ENCODE measurements around the gene RBM15.

Gene RBM15

DNA sequence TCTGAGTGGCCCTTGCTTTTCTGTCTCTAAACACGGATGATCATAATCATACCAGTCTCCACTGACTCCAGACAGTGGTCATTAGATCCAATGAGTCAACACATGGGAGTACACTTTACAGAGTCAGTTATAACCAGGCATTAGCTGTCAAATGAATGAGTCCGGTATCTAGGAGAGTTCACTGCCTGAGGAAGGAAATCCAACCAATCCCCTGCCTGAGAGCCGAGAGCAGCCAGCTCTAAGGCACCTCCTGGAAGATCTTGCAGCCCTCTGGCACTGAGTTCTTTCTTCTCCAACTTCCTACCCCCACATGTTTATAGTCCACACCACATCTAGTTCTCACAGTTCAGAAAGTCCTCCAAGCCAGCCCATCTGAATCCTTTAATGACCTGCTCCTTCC is 29.4 kb upstream of the RBM15 start:
- TF ChIP-seq, protein P1, sequence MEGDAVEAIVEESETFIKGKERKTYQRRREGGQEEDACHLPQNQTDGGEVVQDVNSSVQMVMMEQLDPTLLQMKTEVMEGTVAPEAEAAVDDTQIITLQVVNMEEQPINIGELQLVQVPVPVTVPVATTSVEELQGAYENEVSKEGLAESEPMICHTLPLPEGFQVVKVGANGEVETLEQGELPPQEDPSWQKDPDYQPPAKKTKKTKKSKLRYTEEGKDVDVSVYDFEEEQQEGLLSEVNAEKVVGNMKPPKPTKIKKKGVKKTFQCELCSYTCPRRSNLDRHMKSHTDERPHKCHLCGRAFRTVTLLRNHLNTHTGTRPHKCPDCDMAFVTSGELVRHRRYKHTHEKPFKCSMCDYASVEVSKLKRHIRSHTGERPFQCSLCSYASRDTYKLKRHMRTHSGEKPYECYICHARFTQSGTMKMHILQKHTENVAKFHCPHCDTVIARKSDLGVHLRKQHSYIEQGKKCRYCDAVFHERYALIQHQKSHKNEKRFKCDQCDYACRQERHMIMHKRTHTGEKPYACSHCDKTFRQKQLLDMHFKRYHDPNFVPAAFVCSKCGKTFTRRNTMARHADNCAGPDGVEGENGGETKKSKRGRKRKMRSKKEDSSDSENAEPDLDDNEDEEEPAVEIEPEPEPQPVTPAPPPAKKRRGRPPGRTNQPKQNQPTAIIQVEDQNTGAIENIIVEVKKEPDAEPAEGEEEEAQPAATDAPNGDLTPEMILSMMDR (IDR thresholded peaks at IDR 0.05; ENCODE audit: insufficient read depth, low read depth, low read length, missing control alignments) = no peak
- DNase-seq (ENCODE audit: low read depth) = peak; percentile 72

DNA sequence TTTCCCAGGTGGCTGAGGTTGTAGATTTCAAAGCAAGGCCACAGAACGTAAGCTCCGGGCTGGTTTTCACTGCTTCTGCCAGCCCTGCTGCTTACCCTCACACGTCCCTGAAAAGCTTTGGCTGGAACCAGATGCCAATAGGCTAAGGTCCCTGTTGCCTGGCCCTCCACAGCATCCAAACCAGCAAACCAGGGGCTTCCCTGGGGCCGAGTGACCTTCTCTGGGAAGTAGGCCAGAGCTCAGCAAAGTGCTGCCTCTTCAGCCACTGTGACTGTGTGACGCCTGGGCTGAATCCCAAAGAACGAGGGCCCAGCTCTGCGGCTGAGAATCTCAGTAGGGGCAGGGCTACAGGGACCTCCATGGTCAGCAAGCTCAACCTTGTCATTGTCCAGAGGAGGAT is 28.9 kb upstream of the RBM15 start:
- H3K4me3 ChIP-seq (ENCODE audit: low read length) = no peak overlapping the region
- DNase-seq (ENCODE audit: low read depth) = no peak
- TF ChIP-seq, protein P1 (IDR thresholded peaks at IDR 0.05; ENCODE audit: insufficient read depth, low read depth, low read length, missing control alignments) = no peak

More for the DNA sequence above, 29.4 kb upstream of the RBM15 start:
- H3K4me3 ChIP-seq (ENCODE audit: low read length) = no peak overlapping the region

DNA sequence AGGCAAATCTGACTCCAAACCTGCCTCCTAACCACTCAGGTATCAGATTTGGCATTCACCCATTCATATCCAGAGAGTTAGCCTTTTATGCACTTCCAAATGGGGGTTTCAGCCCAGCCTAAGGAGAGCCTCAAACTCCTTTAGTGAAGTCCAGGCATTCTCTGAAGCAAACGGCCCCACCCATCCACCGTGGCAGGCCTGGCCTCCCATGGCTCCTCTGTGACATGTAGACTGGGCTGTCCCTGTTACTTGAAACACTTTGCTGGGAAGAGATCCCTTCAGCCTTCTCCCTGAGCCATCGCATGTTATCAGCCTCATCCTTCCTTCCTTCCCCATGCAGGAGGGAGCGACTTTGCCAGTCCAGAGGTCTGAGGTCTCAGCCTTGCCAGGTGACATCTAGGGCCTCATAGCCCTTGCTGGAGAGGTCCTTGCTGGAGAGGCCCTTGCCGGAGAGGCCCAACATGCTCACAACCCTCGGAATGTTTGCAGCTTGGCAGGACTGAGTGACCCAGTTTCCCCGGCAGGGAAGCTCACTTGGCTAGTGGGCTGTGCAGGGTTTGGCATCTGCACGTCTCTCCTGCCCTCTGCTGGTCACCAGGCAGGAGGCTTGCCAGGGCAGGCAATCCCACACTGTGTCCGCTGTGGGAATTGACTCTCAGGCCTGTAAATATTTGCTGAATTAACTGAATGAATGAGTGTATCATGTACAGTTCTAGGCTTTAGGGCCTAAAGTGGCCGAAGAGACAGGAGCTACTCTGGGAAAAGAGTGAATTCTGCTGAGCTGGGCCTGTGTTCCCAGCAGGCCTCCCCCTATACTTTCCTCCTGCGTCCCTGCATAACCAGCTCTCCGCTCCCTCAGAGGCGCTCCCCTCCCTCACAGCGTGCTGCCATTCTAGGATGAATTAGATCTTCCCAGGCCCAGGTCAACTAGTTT is 26.7 kb upstream of the RBM15 start:
- no peak overlapping the region for H3K4me3 ChIP-seq (ENCODE audit: low read length)
- TF ChIP-seq, protein P1 (IDR thresholded peaks at IDR 0.05; ENCODE audit: insufficient read depth, low read depth, low read length, missing control alignments) = peak; percentile 98
- DNase-seq (ENCODE audit: low read depth) = peak; percentile 80

DNA sequence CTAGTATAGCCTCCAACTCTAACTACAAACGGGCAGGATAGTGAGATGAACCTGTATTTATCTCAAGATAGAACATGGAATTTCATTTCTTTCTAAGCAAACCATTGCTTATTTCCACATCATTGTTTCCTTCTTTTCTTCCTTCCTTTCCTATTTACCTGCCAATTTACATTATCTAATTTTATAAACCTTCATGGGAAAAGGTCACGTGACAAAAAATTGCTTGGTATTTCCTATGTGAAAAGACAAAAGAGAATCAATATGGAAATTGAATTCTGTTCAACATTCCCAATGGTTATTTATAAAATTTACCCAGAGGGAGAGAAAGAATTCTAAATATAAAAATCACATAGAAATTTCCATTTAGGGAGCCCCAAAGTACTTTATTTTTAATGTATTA is 22.4 kb upstream of the RBM15 start:
- DNase-seq (ENCODE audit: low read depth) = no peak
- TF ChIP-seq, protein P1 (IDR thresholded peaks at IDR 0.05; ENCODE audit: insufficient read depth, low read depth, low read length, missing control alignments) = no peak
- H3K4me3 ChIP-seq (ENCODE audit: low read length) = no peak overlapping the region

- DNase-seq (ENCODE audit: low read depth) = no peak
Measured at GRCh38 chr1:110318046-110318445, 21.1 kb upstream of the RBM15 start.

GRCh38 chr1:110319332-110320167 is 19.6 kb upstream of the RBM15 start:
- TF ChIP-seq, protein P1 (IDR thresholded peaks at IDR 0.05; ENCODE audit: insufficient read depth, low read depth, low read length, missing control alignments) = no peak
- no peak overlapping the region for H3K4me3 ChIP-seq (ENCODE audit: low read length)
- DNase-seq (ENCODE audit: low read depth) = peak; percentile 50

More at GRCh38 chr1:110318046-110318445, 21.1 kb upstream of the RBM15 start:
- no peak overlapping the region for H3K4me3 ChIP-seq (ENCODE audit: low read length)
- TF ChIP-seq, protein P1 (IDR thresholded peaks at IDR 0.05; ENCODE audit: insufficient read depth, low read depth, low read length, missing control alignments) = no peak

Data from epithelial cell of esophagus (primary cell).